GM23248 (cell line): ENCODE data around the gene RRAGC. TPM values are rescaled to one million over a fixed set of nuclear protein-coding genes. Genes with fewer than 3 reads are reported as not detected.

Experiments used
- DNase-seq: peaks from one replicate; pipeline ENCODE4 v3.0.0-alpha.2; 2015
- H2AFZ ChIP-seq: fragments of 200-600 bp; sonication (generic); 2 replicates; pipeline ENCODE4 v1.6.1; 2016; ENCODE audit warnings: antibody characterized with exemption
- H3F3A ChIP-seq: fragments of 200-600 bp; sonication (generic); 2 replicates; pipeline ENCODE4 v1.6.1; 2016; ENCODE audit warnings: mild to moderate bottlenecking, antibody characterized with exemption, mixed run types; ENCODE audit not compliant: insufficient read depth
- H3K27ac ChIP-seq: fragments of 200-600 bp; sonication (generic); 2 replicates; pipeline ENCODE4 v1.5.1; 2016; ENCODE audit warnings: mild to moderate bottlenecking
- H3K27me3 ChIP-seq: fragments of 200-600 bp; sonication (generic); replicated peaks from 2 replicates; pipeline ENCODE4 v1.6.1; 2016; ENCODE audit warnings: mild to moderate bottlenecking; ENCODE audit not compliant: insufficient read depth
- H3K36me3 ChIP-seq: fragments of 200-600 bp; sonication (generic); 2 replicates; pipeline ENCODE4 v1.6.1; 2016; ENCODE audit warnings: low read depth, mild to moderate bottlenecking
- H3K4me1 ChIP-seq: fragments of 200-600 bp; sonication (generic); 2 replicates; pipeline ENCODE4 v1.6.1; 2016; ENCODE audit warnings: mild to moderate bottlenecking; ENCODE audit not compliant: insufficient read depth
- H3K4me2 ChIP-seq: fragments of 200-600 bp; sonication (generic); one replicate; pipeline ENCODE4 v1.6.1; 2016; ENCODE audit warnings: mild to moderate bottlenecking; ENCODE audit not compliant: unreplicated experiment
- H3K4me3 ChIP-seq: fragments of 200-600 bp; sonication (generic); 2 replicates; pipeline ENCODE4 v1.5.1; 2016; ENCODE audit warnings: mild to moderate bottlenecking
- H3K79me2 ChIP-seq: fragments of 200-600 bp; sonication (generic); 2 replicates; pipeline ENCODE4 v1.6.1; 2016; ENCODE audit warnings: mild to moderate bottlenecking; ENCODE audit not compliant: insufficient read depth
- H3K9ac ChIP-seq: fragments of 200-600 bp; sonication (generic); 2 replicates; pipeline ENCODE4 v1.6.1; 2016; ENCODE audit warnings: mild to moderate bottlenecking
- H3K9me2 ChIP-seq: fragments of 200-600 bp; sonication (generic); 2 replicates; pipeline ENCODE4 v1.6.1; 2016; ENCODE audit warnings: mixed run types, mild to moderate bottlenecking, moderate library complexity; ENCODE audit not compliant: insufficient read depth
- H3K9me3 ChIP-seq: fragments of 200-600 bp; sonication (generic); one replicate; pipeline ENCODE4 v1.6.1; 2017; ENCODE audit warnings: low read depth
- H4K20me1 ChIP-seq: fragments of 200-600 bp; sonication (generic); 2 replicates; pipeline ENCODE4 v1.6.0; 2016; ENCODE audit not compliant: insufficient read depth
- EZH2 ChIP-seq: fragments of 200-600 bp; sonication (generic); IDR thresholded peaks from 2 replicates; pipeline ENCODE4 v1.6.1; 2018; ENCODE audit warnings: antibody characterized with exemption, mild to moderate bottlenecking; ENCODE audit not compliant: insufficient read depth, poor library complexity, severe bottlenecking
- EZH2phosphoT487 ChIP-seq: fragments of 200-600 bp; sonication (generic); IDR thresholded peaks from 2 replicates; pipeline ENCODE4 v1.6.1; 2018; ENCODE audit warnings: antibody characterized with exemption, moderate library complexity, mild to moderate bottlenecking, low read depth; ENCODE audit not compliant: insufficient read depth
- WGBS, 2 experiments: methylation state at CpG; one replicate each; pipeline ENCODE4 v1.1.6; 2015 to 2017; ENCODE audit warnings: low lambda C conversion rate in 2 of 2, low coverage in 1 of 2; ENCODE audit errors: missing lambda C conversion rate in 2 of 2; 5-methylcytosine and 5-hydroxymethylcytosine counted together
- in situ Hi-C: fragments of 300-500 bp; cut with MboI; formaldehyde crosslinking; loops from 2 replicates; pipeline ENCODE4 v1.15.0; 2020
- polyA plus RNA-seq: library from polyadenylated mRNA; unstranded; fragments of >200 nt; fragmentation: Nextera tagmentation; extraction: Ambion mirVana; gene quantifications from 2 replicates; pipeline ENCODE4 v1.2.1, GENCODE V29; 2016
- small RNA-seq: library from RNA; depleted of rRNA; stranded (forward); fragments of <200 nt; gene quantifications from one replicate; pipeline ENCODE3, GENCODE V24; 2014; ENCODE audit warnings: low read depth, low replicate concordance
- total RNA-seq: library from RNA; depleted of rRNA; stranded (reverse); fragments of >200 nt; shearing (Covaris generic); gene quantifications from 2 replicates; pipeline ENCODE4 v1.2.3, GENCODE V29; 2014; rRNA removed

The RRAGC gene
- total and polyA plus RNA-seq, 2 experiments from 2014 or later = 17.9 to 19.1 TPM

DNA sequence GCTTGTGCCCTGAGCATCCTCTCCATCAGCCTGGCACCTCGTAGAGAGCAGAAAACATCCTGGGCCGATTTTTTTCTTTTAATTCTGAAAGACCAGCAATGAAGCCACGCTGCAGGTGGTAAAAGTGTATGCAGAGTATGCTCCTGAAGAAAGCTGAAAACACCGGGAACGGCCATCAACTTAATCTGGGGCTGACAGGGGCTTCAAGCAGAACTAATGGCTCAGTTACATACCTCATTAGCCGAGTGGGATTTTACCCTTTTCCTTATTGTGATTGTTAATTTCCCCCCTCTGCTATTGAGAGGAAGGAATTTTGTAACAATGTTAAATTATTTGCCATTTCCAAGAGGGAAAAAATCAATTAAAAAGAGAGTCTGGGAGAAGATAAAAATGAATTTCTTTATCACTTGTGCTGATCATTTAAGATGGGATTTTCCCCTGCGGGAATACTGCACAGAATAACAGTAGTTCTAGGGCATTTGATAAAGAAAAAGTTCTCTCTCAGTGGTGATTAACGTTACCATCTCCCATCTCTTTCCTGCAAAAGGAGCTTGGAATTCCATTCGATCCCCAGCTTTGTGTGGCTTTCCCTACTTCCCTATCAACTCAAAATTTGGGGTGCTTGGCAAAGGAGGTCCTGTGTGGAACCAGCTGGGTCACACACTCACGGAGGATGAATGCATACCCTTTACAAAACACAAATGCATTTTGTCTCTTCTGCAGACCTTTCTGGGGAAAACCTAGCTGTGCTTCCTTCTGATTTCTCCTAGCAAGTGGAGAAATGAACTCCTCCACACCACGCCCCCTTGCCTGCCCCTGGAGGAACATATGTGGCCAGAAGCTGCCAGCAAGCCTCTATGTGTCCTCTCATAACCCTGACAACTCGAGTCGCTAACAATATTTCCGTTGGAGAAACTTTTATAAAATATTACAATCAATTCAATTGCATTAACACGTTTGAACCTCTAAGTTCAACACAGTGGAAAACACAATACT, 70.9 kb downstream of the RRAGC start:
- H3K4me2 ChIP-seq = no peak overlapping the region
- H3K27me3 ChIP-seq = peaks cover 11% of the 10 kb centered on the region; the same call in 1 of the 2 replicates
- H2AFZ ChIP-seq = no peak overlapping the region
- no peaks in the 10 kb centered on the region for H3K9me2 ChIP-seq
- H3K36me3 ChIP-seq = no peaks in the 10 kb centered on the region
- WGBS, 2 experiments = 20 to 22% methylated on average over 15 of the region's 15 CpGs
- TF ChIP-seq EZH2 (no peak), EZH2phosphoT487 (no peak)
- H3K27ac ChIP-seq = no peak overlapping the region
- H3F3A ChIP-seq = no peaks in the 10 kb centered on the region
- no peaks in the 10 kb centered on the region for H3K79me2 ChIP-seq
- H3K4me1 ChIP-seq = no peaks in the 10 kb centered on the region
- in situ Hi-C loops = no loop called here
- no peak overlapping the region for H3K9ac ChIP-seq
- DNase-seq = no peak
- no peaks in the 10 kb centered on the region for H4K20me1 ChIP-seq
- H3K9me3 ChIP-seq = peaks cover 3% of the 10 kb centered on the region
- H3K4me3 ChIP-seq = no peak overlapping the region

Small RNA genes within 50 kb of the gene (small RNA-seq; reads per million reads assigned to genes)
- not detected for gene GJA9-MYCBP

Other genes with a start within 250 kb of the RRAGC start
- gene MYCBP, start 13.6 kb upstream of the RRAGC start, total RNA-seq = 15.4 and 17.7 TPM in 2 replicates
- 58.1 and 59.8 TPM in 2 replicates for gene MYCBP, start 13.6 kb upstream of the RRAGC start, polyA plus RNA-seq
- gene GJA9, start 21.8 kb upstream of the RRAGC start, total RNA-seq = 0.11 TPM in 1 of 2 replicates, not detected in the other
- gene GJA9, start 21.8 kb upstream of the RRAGC start, polyA plus RNA-seq = not detected in 2 replicates
- 0.22 TPM in 1 of 2 replicates, not detected in the other for gene RHBDL2, start 82.1 kb upstream of the RRAGC start, total RNA-seq
- gene RHBDL2, start 82.1 kb upstream of the RRAGC start, polyA plus RNA-seq = 1.4 and 1.5 TPM in 2 replicates
- gene AKIRIN1, start 131.5 kb upstream of the RRAGC start, total RNA-seq = 56.1 and 69.7 TPM in 2 replicates
- 65.5 and 68.5 TPM in 2 replicates for gene AKIRIN1, start 131.5 kb upstream of the RRAGC start, polyA plus RNA-seq
- 257 and 319 TPM in 2 replicates for gene NDUFS5, start 166.6 kb upstream of the RRAGC start, total RNA-seq
- gene NDUFS5, start 166.6 kb upstream of the RRAGC start, polyA plus RNA-seq = 602 and 606 TPM in 2 replicates